GM19099 (cell line): ENCODE data around the gene SLC2A4RG.
A peak's percentile ranks its signal among the peaks of the same experiment; 100 is the strongest.

ENCODE experiments used
- POLR2A ChIP-seq: IDR thresholded peaks from 3 replicates; pipeline ENCODE4 v1.6.1; 2011; ENCODE audit warnings: low read depth; ENCODE audit not compliant: insufficient read length; ENCODE audit errors: extremely low read depth

The SLC2A4RG gene

GRCh38 chr20:63732118-63733095 lies 7.2 kb upstream of the SLC2A4RG start:
- peak; percentile 10 for TF ChIP-seq POLR2A

GRCh38 chr20:63733117-63733516 lies 6.5 kb upstream of the SLC2A4RG start:
- TF ChIP-seq POLR2A, result no peak

GRCh38 chr20:63733579-63734081 lies 5.9 kb upstream of the SLC2A4RG start:
- TF ChIP-seq POLR2A, result no peak

- TF ChIP-seq POLR2A, result no peak
Measured at GRCh38 chr20:63734111-63734945, 5.2 kb upstream of the SLC2A4RG start.

- no peak for TF ChIP-seq POLR2A
Measured at GRCh38 chr20:63734946-63735858, 4.4 kb upstream of the SLC2A4RG start.

- no peak for TF ChIP-seq POLR2A
Measured at GRCh38 chr20:63735859-63736718, 3.5 kb upstream of the SLC2A4RG start, which contains the start of gene LIME1. Gene LIME1 (plus strand): TSS chr20:63736664. CDS start chr20:63737550, 886 bp downstream.

- TF ChIP-seq POLR2A, result peak; percentile 45
Measured at GRCh38 chr20:63736893-63737694, 2.5 kb upstream of the SLC2A4RG start.

GRCh38 chr20:63737695-63737944 lies 2.0 kb upstream of the SLC2A4RG start:
- TF ChIP-seq POLR2A, result no peak

- no peak for TF ChIP-seq POLR2A
Measured at GRCh38 chr20:63737945-63738686, 1.5 kb upstream of the SLC2A4RG start.

- no peak for TF ChIP-seq POLR2A
Measured at GRCh38 chr20:63738687-63739129, 868 bp upstream of the SLC2A4RG start.

GRCh38 chr20:63740070-63740626 lies 572 bp downstream of the SLC2A4RG start:
- TF ChIP-seq POLR2A, result peak; percentile 34

GRCh38 chr20:63740627-63741353 lies 1.2 kb downstream of the SLC2A4RG start:
- TF ChIP-seq POLR2A, result no peak

GRCh38 chr20:63741354-63741675 lies 1.7 kb downstream of the SLC2A4RG start:
- no peak for TF ChIP-seq POLR2A
